NT2/D1 (cell line): ENCODE measurements around the gene LARGE1.

Experiments
- YY1 ChIP-seq: IDR thresholded peaks from 2 replicates; pipeline ENCODE4 v1.6.1; 2011; ENCODE audit not compliant: insufficient read length, insufficient read depth
- ZNF274 ChIP-seq: IDR thresholded peaks from 2 replicates; pipeline ENCODE4 v1.6.1; 2011; ENCODE audit warnings: mild to moderate bottlenecking, low read depth, low read length

DNA sequence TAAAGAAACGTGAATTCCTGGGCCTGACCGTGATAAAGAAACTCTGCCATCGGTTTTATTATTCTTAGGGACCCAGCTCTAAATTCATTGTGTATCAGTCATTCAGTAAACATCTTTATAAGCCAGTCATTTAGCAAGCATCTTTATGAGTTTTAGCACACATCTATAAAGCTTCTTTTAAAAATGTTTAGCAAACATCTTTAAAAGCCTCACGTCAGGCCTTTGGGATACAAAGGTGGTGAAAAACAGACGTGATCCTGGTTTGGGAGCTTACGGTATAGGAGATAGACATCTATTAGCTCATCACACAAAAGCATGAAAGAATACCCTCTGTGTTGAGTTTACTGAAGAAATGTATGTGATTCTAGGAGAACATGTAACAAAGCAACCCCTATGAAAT lies 320.2 kb downstream of the LARGE1 start:
- TF ChIP-seq ZNF274 (no peak), YY1 (no peak)
